ENCODE measurements around the gene CLDN34. TPM values are rescaled to one million over a fixed set of nuclear protein-coding genes. Genes with fewer than 3 reads are reported as not detected.

Gene CLDN34
- total and polyA plus RNA-seq, 4 donors = 0.50 TPM; not detected in 3

GRCh38 chrX:9927698-9928482 is 39.3 kb upstream of the CLDN34 start:
- H3K9me3 ChIP-seq (ENCODE audit: control insufficient read depth in 4 of 4, low read length in 3 of 4) = no peaks in the 10 kb centered on the region
- no peak overlapping the region for H3K27ac ChIP-seq (ENCODE audit: low read depth in 1 of 2, low read length in 2 of 2)
- H3K4me1 ChIP-seq (ENCODE audit: control insufficient read depth in 4 of 4, insufficient read depth in 4 of 4, low read length in 3 of 4) = no peaks in the 10 kb centered on the region
- no peak overlapping the region for H3K9ac ChIP-seq (ENCODE audit: low read depth in 1 of 2, low read length in 2 of 2)
- no peak for DNase-seq (ENCODE audit: low spot score)
- peaks cover 0 to 4% (median 1%) of the 10 kb centered on the region in 4 donors for H3K36me3 ChIP-seq (ENCODE audit: control insufficient read depth in 4 of 4, insufficient read depth in 3 of 4, low read depth in 1 of 4, low read length in 3 of 4)
- TF ChIP-seq TAF1 (conservative IDR thresholded peaks at IDR 0.05) = no peak
- no peak for TF ChIP-seq RXRA (IDR thresholded peaks at IDR 0.05)
- TF ChIP-seq HNF4G (IDR thresholded peaks at IDR 0.05) = no peak
- TF ChIP-seq HNF4A (conservative IDR thresholded peaks at IDR 0.05) = no peak
- no peak for TF ChIP-seq GABPA (IDR thresholded peaks at IDR 0.05 in 1 of 2, conservative IDR thresholded peaks at IDR 0.05 in 1 of 2)
- no peak for TF ChIP-seq REST (IDR thresholded peaks at IDR 0.05)
- no peak for TF ChIP-seq FOXA2 (IDR thresholded peaks at IDR 0.05)
- no peak for TF ChIP-seq CTCF (IDR thresholded peaks at IDR 0.05; ENCODE audit: low read depth, low read length, missing input control)
- TF ChIP-seq YY1 (IDR thresholded peaks at IDR 0.05) = no peak
- no peak for TF ChIP-seq FOXA1 (IDR thresholded peaks at IDR 0.05)
- no peak for TF ChIP-seq EGR1 (IDR thresholded peaks at IDR 0.05; ENCODE audit: low read depth in 2 of 2)
- TF ChIP-seq SP1 (IDR thresholded peaks at IDR 0.05) = no peak
- TF ChIP-seq JUND (IDR thresholded peaks at IDR 0.05) = no peak
- TF ChIP-seq MAX (IDR thresholded peaks at IDR 0.05) = no peak
- TF ChIP-seq NR2F2 (IDR thresholded peaks at IDR 0.05) = no peak
- TF ChIP-seq ZBTB33 (IDR thresholded peaks at IDR 0.05) = no peak
- no peak for TF ChIP-seq ATF3 (IDR thresholded peaks at IDR 0.05)
- no peak for TF ChIP-seq RAD21 (IDR thresholded peaks at IDR 0.05)
- WGBS = 89% methylated on average over 11 of the region's 11 CpGs
- H3K27me3 ChIP-seq (ENCODE audit: control insufficient read depth in 4 of 4, insufficient read depth in 4 of 4, low read length in 3 of 4) = no peaks in the 10 kb centered on the region
- H3K4me3 ChIP-seq (ENCODE audit: low read depth in 1 of 3, low read length in 3 of 3) = no peak overlapping the region
